Peyer's patch (tissue), 4 donors: ENCODE results near the gene LEPROT. TPM values are rescaled to one million over a fixed set of nuclear protein-coding genes. Genes with fewer than 3 reads are reported as not detected.

Experiments used
- DNase-seq, 3 donors: peaks; one replicate each; pipeline ENCODE4 v3.0.0-alpha.2; 2017 to 2019
- H3K27ac ChIP-seq, 4 donors: fragments of 200-600 bp; sonication (generic); one replicate each; pipeline ENCODE4 v1.5.1; 2016 to 2019
- H3K27me3 ChIP-seq, 2 donors: fragments of 200-600 bp; sonication (generic); one replicate each; pipeline ENCODE4 v1.5.1; 2019
- H3K36me3 ChIP-seq, 3 donors: fragments of 200-600 bp; sonication (generic); one replicate each; pipeline ENCODE4 v1.5.1; 2016 to 2019
- H3K4me1 ChIP-seq, 4 donors: fragments of 200-600 bp; sonication (generic); one replicate each; pipeline ENCODE4 v1.5.1; 2016 to 2019
- H3K4me3 ChIP-seq, 4 donors: fragments of 200-600 bp; sonication (generic); 1 replicate in 3 of 4; 2 replicates in 1 of 4; pipeline ENCODE4 v1.5.1; 2016 to 2019; ENCODE audit warnings: mild to moderate bottlenecking in 1 of 4
- H3K9me3 ChIP-seq, 4 donors: fragments of 200-600 bp; sonication (generic); one replicate each; pipeline ENCODE4 v1.5.1; 2016 to 2019; ENCODE audit warnings: mild to moderate bottlenecking in 1 of 4
- CTCF ChIP-seq, 6 experiments: fragments of 450-650 bp in 4 of 6; fragments of 200-600 bp in 2 of 6; sonication (generic) in 1 of 6; IDR thresholded peaks; one replicate each; pipeline ENCODE4 v1.5.1; 2017 to 2019; ENCODE audit warnings: antibody characterized with exemption in 6 of 6, mild to moderate bottlenecking in 3 of 6, moderate library complexity in 1 of 6
- POLR2A ChIP-seq, 2 donors: fragments of 450-650 bp; IDR thresholded peaks; one replicate each; pipeline ENCODE4 v1.5.1; 2017; ENCODE audit warnings: antibody characterized with exemption in 2 of 2, mild to moderate bottlenecking in 2 of 2, moderate library complexity in 2 of 2
- total RNA-seq, 4 donors: library from RNA; depleted of rRNA; stranded (reverse); fragments of >200 nt; gene quantifications; one replicate each; pipeline ENCODE4 v1.1.0, GENCODE V29; 2016

Gene LEPROT
- total RNA-seq, 4 donors from 2014 or later, result 19.8 to 52.5 (median 40.3) TPM

GRCh38 chr1:65441464-65441863 is 21.0 kb downstream of the LEPROT start:
- TF ChIP-seq POLR2A (IDR thresholded peaks at IDR 0.05) (no peak), CTCF (IDR thresholded peaks at IDR 0.05) (no peak)
- no peak for DNase-seq
- H3K27me3 ChIP-seq, result no peaks in the 10 kb centered on the region
- H3K27ac ChIP-seq, result no peak overlapping the region
- H3K4me3 ChIP-seq, result no peak overlapping the region
- no peaks in the 10 kb centered on the region for H3K36me3 ChIP-seq
- no peaks in the 10 kb centered on the region for H3K9me3 ChIP-seq
- H3K4me1 ChIP-seq, result no peaks in the 10 kb centered on the region

GRCh38 chr1:65442442-65442841 is 22.0 kb downstream of the LEPROT start:
- Histone ChIP-seq H3K27ac (no peak overlapping the region), H3K9me3 (no peaks in the 10 kb centered on the region), H3K4me1 (no peaks in the 10 kb centered on the region), H3K4me3 (no peak overlapping the region), H3K27me3 (no peaks in the 10 kb centered on the region), H3K36me3 (no peaks in the 10 kb centered on the region)
- no peak for TF ChIP-seq POLR2A (IDR thresholded peaks at IDR 0.05)
- TF ChIP-seq CTCF (IDR thresholded peaks at IDR 0.05), result no peak
- no peak for DNase-seq

GRCh38 chr1:65443647-65444046 is 23.2 kb downstream of the LEPROT start:
- H3K27me3 ChIP-seq, result no peaks in the 10 kb centered on the region
- no peak overlapping the region for H3K4me3 ChIP-seq

GRCh38 chr1:65444128-65444640 is 23.7 kb downstream of the LEPROT start:
- no peak for DNase-seq
- Histone ChIP-seq H3K27me3 (no peaks in the 10 kb centered on the region), H3K4me1 (no peaks in the 10 kb centered on the region), H3K36me3 (no peaks in the 10 kb centered on the region), H3K9me3 (no peaks in the 10 kb centered on the region), H3K27ac (no peak overlapping the region), H3K4me3 (no peak overlapping the region)
- no peak for TF ChIP-seq POLR2A (IDR thresholded peaks at IDR 0.05)
- TF ChIP-seq CTCF (IDR thresholded peaks at IDR 0.05), result no peak

More at GRCh38 chr1:65443647-65444046, 23.2 kb downstream of the LEPROT start:
- DNase-seq, result no peak
- Histone ChIP-seq H3K27ac (no peak overlapping the region), H3K4me1 (no peaks in the 10 kb centered on the region), H3K36me3 (no peaks in the 10 kb centered on the region), H3K9me3 (no peaks in the 10 kb centered on the region)
- no peak for TF ChIP-seq POLR2A (IDR thresholded peaks at IDR 0.05)
- TF ChIP-seq CTCF (IDR thresholded peaks at IDR 0.05), result no peak

GRCh38 chr1:65445837-65446236 is 25.4 kb downstream of the LEPROT start:
- no peaks in the 10 kb centered on the region for H3K4me1 ChIP-seq
- TF ChIP-seq CTCF (IDR thresholded peaks at IDR 0.05) (no peak), POLR2A (IDR thresholded peaks at IDR 0.05) (no peak)
- H3K4me3 ChIP-seq, result no peak overlapping the region
- H3K27me3 ChIP-seq, result no peaks in the 10 kb centered on the region
- H3K36me3 ChIP-seq, result no peaks in the 10 kb centered on the region
- H3K27ac ChIP-seq, result no peak overlapping the region
- DNase-seq, result no peak
- no peaks in the 10 kb centered on the region for H3K9me3 ChIP-seq
